Activated CD8-positive, alpha-beta T cell treated with anti-CD3 and anti-CD28 coated beads for 36 hours (primary cell): ENCODE data around the gene SAMD4A. TPM values are rescaled to one million over a fixed set of nuclear protein-coding genes. Genes with fewer than 3 reads are reported as not detected.

Experiments
- ATAC-seq: fragments of 200-7000 bp; cut with Tn5 transposase; one replicate; pipeline ENCODE4 v1.10.0; 2021; ENCODE audit warnings: mild to moderate bottlenecking, moderate library complexity
- CTCF ChIA-PET: fragments of 350-600 bp; sonication (Branson Sonifier 250); formaldehyde crosslinking; loops from one replicate; lab custom pipeline; 2021; ENCODE audit warnings: antibody characterized with exemption; lab: Charles Lee
- POLR2A ChIA-PET: fragments of 350-600 bp; sonication (Branson Sonifier 250); formaldehyde crosslinking; loops from one replicate; lab custom pipeline; 2021; ENCODE audit warnings: antibody characterized with exemption; lab: Charles Lee
- DNase-seq: peaks from one replicate; pipeline ENCODE4 v3.0.0-alpha.2; 2020
- H3K27ac Mint-ChIP-seq: one replicate; pipeline ENCODE4 v1.8.0; 2021; ENCODE audit warnings: mild to moderate bottlenecking, mixed read lengths
- H3K27me3 Mint-ChIP-seq: one replicate; pipeline ENCODE4 v1.8.0; 2021; ENCODE audit warnings: mixed read lengths
- H3K36me3 Mint-ChIP-seq: one replicate; pipeline ENCODE4 v1.8.0; 2021; ENCODE audit warnings: low read depth, mixed read lengths
- H3K4me1 Mint-ChIP-seq: one replicate; pipeline ENCODE4 v1.8.0; 2021; ENCODE audit warnings: low read depth, mixed read lengths
- H3K4me3 Mint-ChIP-seq: one replicate; pipeline ENCODE4 v1.8.0; 2021; ENCODE audit warnings: mild to moderate bottlenecking, moderate library complexity, mixed read lengths
- H3K9me3 Mint-ChIP-seq: one replicate; pipeline ENCODE4 v1.8.0; 2021; ENCODE audit warnings: mixed read lengths
- intact Hi-C: fragments of 100-400 bp; cut with micrococcal nuclease; formaldehyde crosslinking; loops from one replicate; pipeline ENCODE4 v1.10.0; 2022
- total RNA-seq, 2 experiments: library from RNA; stranded (reverse); gene quantifications; one replicate each; pipeline ENCODE4 v1.2.3, GENCODE V29; 2021
- TF ChIP-seq, protein P1 (sequence below): fragments of 200-600 bp; IDR thresholded peaks from one replicate; pipeline ENCODE4 v1.8.0; 2022; ENCODE audit warnings: antibody characterized with exemption, mild to moderate bottlenecking

The SAMD4A gene
- total RNA-seq, 2 experiments from 2014 or later = 4.5 to 4.9 TPM

- H3K27ac Mint-ChIP-seq = peak overlapping the region; percentile 86
Observed at GRCh38 chr14:54738009-54738408, 171.1 kb downstream of the SAMD4A start.

GRCh38 chr14:54739514-54739913 lies 172.6 kb downstream of the SAMD4A start:
- ATAC-seq (no peak), DNase-seq (no peak)
- H3K36me3 Mint-ChIP-seq = no peaks in the 10 kb centered on the region
- H3K27ac Mint-ChIP-seq = no peak overlapping the region
- CTCF ChIA-PET = interaction anchor here (0.9 to 2.9 kb wide), 2 partner anchors 34 to 173 kb away, joined by 3 to 20 read pairs; partner anchors contain the start of gene SAMD4A
- no peak overlapping the region for H3K4me3 Mint-ChIP-seq
- peaks cover 7% of the 10 kb centered on the region for H3K27me3 Mint-ChIP-seq
- intact Hi-C loops = no loop called here
- POLR2A ChIA-PET = no interaction called here
- peaks cover 69% of the 10 kb centered on the region for H3K4me1 Mint-ChIP-seq
- no peaks in the 10 kb centered on the region for H3K9me3 Mint-ChIP-seq
- TF ChIP-seq, protein P1, sequence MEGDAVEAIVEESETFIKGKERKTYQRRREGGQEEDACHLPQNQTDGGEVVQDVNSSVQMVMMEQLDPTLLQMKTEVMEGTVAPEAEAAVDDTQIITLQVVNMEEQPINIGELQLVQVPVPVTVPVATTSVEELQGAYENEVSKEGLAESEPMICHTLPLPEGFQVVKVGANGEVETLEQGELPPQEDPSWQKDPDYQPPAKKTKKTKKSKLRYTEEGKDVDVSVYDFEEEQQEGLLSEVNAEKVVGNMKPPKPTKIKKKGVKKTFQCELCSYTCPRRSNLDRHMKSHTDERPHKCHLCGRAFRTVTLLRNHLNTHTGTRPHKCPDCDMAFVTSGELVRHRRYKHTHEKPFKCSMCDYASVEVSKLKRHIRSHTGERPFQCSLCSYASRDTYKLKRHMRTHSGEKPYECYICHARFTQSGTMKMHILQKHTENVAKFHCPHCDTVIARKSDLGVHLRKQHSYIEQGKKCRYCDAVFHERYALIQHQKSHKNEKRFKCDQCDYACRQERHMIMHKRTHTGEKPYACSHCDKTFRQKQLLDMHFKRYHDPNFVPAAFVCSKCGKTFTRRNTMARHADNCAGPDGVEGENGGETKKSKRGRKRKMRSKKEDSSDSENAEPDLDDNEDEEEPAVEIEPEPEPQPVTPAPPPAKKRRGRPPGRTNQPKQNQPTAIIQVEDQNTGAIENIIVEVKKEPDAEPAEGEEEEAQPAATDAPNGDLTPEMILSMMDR = no peak

More at GRCh38 chr14:54738009-54738408, 171.1 kb downstream of the SAMD4A start:
- Mint-ChIP-seq H3K36me3 (no peaks in the 10 kb centered on the region), H3K27me3 (peaks cover 7% of the 10 kb centered on the region), H3K4me3 (peak overlapping the region; percentile 23), H3K9me3 (no peaks in the 10 kb centered on the region), H3K4me1 (peaks cover 68% of the 10 kb centered on the region)
- POLR2A ChIA-PET = interaction anchor here (1.5 to 1.7 kb wide), 2 partner anchors 14 to 35 kb away, joined by 4 to 5 read pairs; no protein-coding TSS in a partner anchor
- no peak for ATAC-seq
- CTCF ChIA-PET = interaction anchor here (1.0 to 2.7 kb wide), 2 partner anchors 8 to 36 kb away, joined by 5 to 11 read pairs; no protein-coding TSS in a partner anchor
- TF ChIP-seq, protein P1 = no peak
- intact Hi-C loops = no loop called here
- DNase-seq = no peak

DNA sequence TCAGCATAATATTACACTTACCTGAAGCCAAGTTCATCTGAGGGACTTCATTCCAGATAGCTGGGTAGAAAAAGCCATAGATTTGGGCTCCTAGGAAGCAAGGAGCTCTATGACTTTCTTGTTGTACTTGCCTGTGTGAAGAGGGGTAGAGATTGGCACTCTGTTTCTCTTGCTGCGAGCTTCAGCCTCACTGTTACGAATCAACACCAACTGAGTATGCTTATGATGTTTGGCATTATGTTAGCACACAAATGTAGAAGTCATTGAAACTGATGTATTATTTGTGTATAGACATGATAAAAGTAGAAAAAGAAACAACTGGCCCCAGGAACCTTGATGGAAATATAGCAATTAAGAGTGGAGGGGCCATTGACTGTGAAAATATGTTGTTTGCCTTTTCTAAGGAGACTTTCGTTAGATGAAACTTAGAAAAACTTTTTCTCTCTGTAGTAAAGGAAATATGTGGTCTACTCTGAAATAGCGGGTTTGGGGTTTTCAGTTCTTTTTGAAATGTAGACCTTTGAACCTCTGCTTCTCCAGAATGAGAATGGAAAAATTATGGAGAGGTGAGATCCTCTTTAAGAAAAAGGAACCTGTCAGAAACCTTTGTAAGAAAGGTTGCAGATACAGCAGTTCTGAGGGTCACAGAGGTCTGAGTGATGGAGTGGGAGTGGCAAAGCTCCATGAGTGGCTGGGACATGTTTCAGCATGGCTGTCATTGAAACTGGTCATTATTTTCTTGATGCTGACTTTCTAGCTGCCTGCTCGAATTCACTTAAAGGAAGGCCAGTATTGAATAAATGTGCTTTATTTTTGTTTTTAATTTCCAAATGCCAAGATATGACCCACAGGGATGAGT lies 175.8 kb downstream of the SAMD4A start:
- H3K4me1 Mint-ChIP-seq = peaks cover 46% of the 10 kb centered on the region
- no peaks in the 10 kb centered on the region for H3K9me3 Mint-ChIP-seq
- CTCF ChIA-PET = interaction anchor here (1.4 to 3.5 kb wide), 4 partner anchors 12 to 31 kb away, joined by 3 to 20 read pairs (median 10); no protein-coding TSS in a partner anchor
- POLR2A ChIA-PET = interaction anchor here (0.9 to 1.5 kb wide), 3 partner anchors 13 to 30 kb away, joined by 3 to 4 read pairs (median 3); no protein-coding TSS in a partner anchor
- DNase-seq (peak; percentile 45), ATAC-seq (peak; percentile 74)
- intact Hi-C loops = no loop called here
- H3K27me3 Mint-ChIP-seq = peaks cover 10% of the 10 kb centered on the region
- H3K4me3 Mint-ChIP-seq = peak overlapping the region; percentile 27
- TF ChIP-seq, protein P1 = no peak
- peak overlapping the region; percentile 68 for H3K27ac Mint-ChIP-seq
- no peaks in the 10 kb centered on the region for H3K36me3 Mint-ChIP-seq

- TF ChIP-seq, protein P1 = no peak
- Mint-ChIP-seq H3K4me1 (peaks cover 39% of the 10 kb centered on the region), H3K9me3 (no peaks in the 10 kb centered on the region), H3K36me3 (no peaks in the 10 kb centered on the region), H3K27ac (peak overlapping the region; percentile 68), H3K27me3 (peaks cover 10% of the 10 kb centered on the region), H3K4me3 (no peak overlapping the region)
- ATAC-seq (peak; percentile 57), DNase-seq (peak; percentile 41)
- intact Hi-C loops = no loop called here
- ChIA-PET POLR2A (interaction anchor here (0.9 kb wide), 1 partner anchor 21 kb away, joined by 3 read pairs; no protein-coding TSS in a partner anchor), CTCF (interaction anchor here (0.6 to 3.5 kb wide), 4 partner anchors 12 to 30 kb away, joined by 3 to 12 read pairs (median 5); no protein-coding TSS in a partner anchor)
Observed at GRCh38 chr14:54743382-54743781, 176.5 kb downstream of the SAMD4A start.
